GM23338 (cell line): ENCODE measurements around the gene JMJD1C. TPM values are rescaled to one million over a fixed set of nuclear protein-coding genes. Genes with fewer than 3 reads are reported as not detected.

Experiments
- ETS1 ChIP-seq: IDR thresholded peaks from 2 replicates; pipeline ENCODE4 v1.6.1; 2016; ENCODE audit warnings: antibody characterized with exemption
- ZNF462 ChIP-seq: fragments of 250-450 bp; sonication (Bioruptor Pico); IDR thresholded peaks from 2 replicates; pipeline ENCODE4 v1.5.0; 2020; ENCODE audit warnings: mild to moderate bottlenecking, moderate library complexity
- microRNA counts: library from miRNA; unstranded; fragments of <30 nt; microRNA quantifications from one replicate; lab custom pipeline; 2017
- microRNA-seq: library from miRNA; unstranded; fragments of <30 nt; microRNA quantifications from one replicate; pipeline ENCODE4, GENCODE V29; 2017
- polyA plus RNA-seq: library from polyadenylated mRNA; unstranded; fragments of >200 nt; fragmentation: Nextera tagmentation; extraction: Ambion mirVana; gene quantifications from 2 replicates; pipeline ENCODE4 v1.2.1, GENCODE V29; 2016
- small RNA-seq: library from RNA; depleted of rRNA; stranded (forward); fragments of <200 nt; gene quantifications from one replicate; pipeline ENCODE3, GENCODE V24; 2014; ENCODE audit warnings: low replicate concordance
- total RNA-seq: library from RNA; depleted of rRNA; stranded (reverse); fragments of >200 nt; shearing (Covaris generic); gene quantifications from 2 replicates; pipeline ENCODE4 v1.2.3, GENCODE V29; 2014; rRNA removed

Gene JMJD1C
- total and polyA plus RNA-seq, 2 experiments from 2014 or later: 333 to 435 TPM

- TF ChIP-seq ZNF462: no peak
- no peak for TF ChIP-seq ETS1
Measured at GRCh38 chr10:63119041-63119440, 346.7 kb downstream of the JMJD1C start (continued).

MicroRNA genes within 50 kb of the gene (microRNA counts, 767-probe panel; counts per million panel counts)
- not detected for microRNA hsa-miR-1296 (lab: Ali Mortazavi, UCI)

Small RNAs within 50 kb of the gene (microRNA-seq; reads per million reads assigned to microRNA genes)
- gene MIR1296: 270 reads per million, percentile 77 among the genes with 10 or more reads in this experiment

Small RNAs within 50 kb of the gene (small RNA-seq; reads per million reads assigned to genes)
- gene AC022022.1 (not detected), gene MIR1296 (1.9 reads per million, percentile 80 among the genes with 10 or more reads in this experiment)

Other genes starting within 250 kb of the JMJD1C start
- 29.5 and 31.9 TPM in 2 replicates for gene REEP3, start 55.4 kb upstream of the JMJD1C start, total RNA-seq
- 47.2 and 48.7 TPM in 2 replicates for gene REEP3, start 55.4 kb upstream of the JMJD1C start, polyA plus RNA-seq